Breast epithelium (tissue), 3 donors: ENCODE results near the gene ALB.

Experiments used
- CTCF ChIP-seq, 3 donors: fragments of 450-650 bp; IDR thresholded peaks; one replicate each; pipeline ENCODE4 v1.5.1; 2016 to 2017; ENCODE audit warnings: antibody characterized with exemption in 3 of 3, mild to moderate bottlenecking in 3 of 3, moderate library complexity in 3 of 3
- POLR2A ChIP-seq: fragments of 450-650 bp; IDR thresholded peaks from one replicate; pipeline ENCODE4 v1.6.1; 2016; ENCODE audit warnings: antibody characterized with exemption, mild to moderate bottlenecking, moderate library complexity
- POLR2AphosphoS5 ChIP-seq, 3 donors: sonication (generic); formaldehyde crosslinking; IDR thresholded peaks; one replicate each; pipeline ENCODE4 v1.6.1; 2017; ENCODE audit warnings: antibody characterized with exemption in 3 of 3

- TF ChIP-seq CTCF (IDR thresholded peaks at IDR 0.05) (no peak), POLR2A (no peak), POLR2AphosphoS5 (IDR thresholded peaks at IDR 0.05) (no peak)
These were observed 38.2 kb downstream of the ALB start for GRCh38 chr4:73442275-73442674.
